OCI-LY7 (cell line): ENCODE results near the gene CUL4A. TPM values are rescaled to one million over a fixed set of nuclear protein-coding genes. Genes with fewer than 3 reads are reported as not detected.

Source experiments
- BruUV-seq: library from RNA; stranded (reverse); fragments of 400-500 nt; replicated peaks from 2 replicates; lab custom pipeline; 2021; lab: Mats Ljungman, UMichigan
- CTCF ChIA-PET: fragments of 300-600 bp; sonication (Branson Sonifier 250); formaldehyde crosslinking; loops from one replicate; lab custom pipeline; 2022; ENCODE audit warnings: antibody characterized with exemption; ENCODE audit not compliant: unreplicated experiment; lab: Charles Lee
- POLR2A ChIA-PET: fragments of 300-600 bp; sonication (Branson Sonifier 250); formaldehyde crosslinking; loops from one replicate; lab custom pipeline; 2022; ENCODE audit warnings: antibody characterized with exemption; lab: Charles Lee
- DNase-seq: peaks from one replicate; pipeline ENCODE4 v3.0.0-alpha.2; 2015; ENCODE audit warnings: low spot score
- H2AFZ ChIP-seq: fragments of 200-600 bp; sonication (generic), shearing (Covaris generic); 2 replicates; pipeline ENCODE4 v1.6.1; 2014; ENCODE audit warnings: mild to moderate bottlenecking, antibody characterized with exemption, low read length, moderate library complexity
- H3K27ac ChIP-seq: fragments of 200-600 bp; sonication (generic); 2 replicates; pipeline ENCODE4 v1.5.1; 2014; ENCODE audit warnings: mixed run types, low read depth, mild to moderate bottlenecking, moderate library complexity, low read length, inconsistent platforms; ENCODE audit not compliant: poor library complexity, severe bottlenecking
- H3K36me3 ChIP-seq: fragments of 200-600 bp; sonication (generic); 2 replicates; pipeline ENCODE4 v1.6.1; 2014; ENCODE audit warnings: mild to moderate bottlenecking, antibody characterized with exemption, low read length, moderate library complexity, mixed read lengths; ENCODE audit not compliant: insufficient read depth
- H3K4me1 ChIP-seq: fragments of 200-600 bp; sonication (generic); 2 replicates; pipeline ENCODE4 v1.5.1; 2014; ENCODE audit warnings: mild to moderate bottlenecking, low read length; ENCODE audit not compliant: insufficient read depth, poor library complexity, severe bottlenecking
- H3K4me2 ChIP-seq: fragments of 200-600 bp; sonication (generic); 2 replicates; pipeline ENCODE4 v1.6.1; 2014; ENCODE audit warnings: mild to moderate bottlenecking, low read length
- H3K4me3 ChIP-seq: fragments of 200-600 bp; sonication (generic); 2 replicates; pipeline ENCODE4 v1.5.1; 2014; ENCODE audit warnings: mild to moderate bottlenecking, low read depth, low read length; ENCODE audit not compliant: poor library complexity, severe bottlenecking
- H3K79me2 ChIP-seq: fragments of 200-600 bp; sonication (generic); 2 replicates; pipeline ENCODE4 v1.6.1; 2016; ENCODE audit warnings: low read depth, mild to moderate bottlenecking, low read length, moderate library complexity, mixed read lengths; ENCODE audit not compliant: insufficient read depth
- H3K9me2 ChIP-seq: fragments of 200-600 bp; sonication (generic); 2 replicates; pipeline ENCODE4 v1.6.1; 2016; ENCODE audit warnings: mild to moderate bottlenecking, low read length, mixed read lengths; ENCODE audit not compliant: insufficient read depth
- H3K9me3 ChIP-seq: fragments of 200-600 bp; sonication (generic); 2 replicates; pipeline ENCODE4 v1.6.1; 2014; ENCODE audit warnings: mild to moderate bottlenecking, mixed run types, low read length, mixed read lengths
- H4K20me1 ChIP-seq: fragments of 200-600 bp; sonication (generic); 2 replicates; pipeline ENCODE4 v1.6.1; 2014; ENCODE audit warnings: mild to moderate bottlenecking, antibody characterized with exemption, low read length, moderate library complexity, mixed read lengths; ENCODE audit not compliant: insufficient read depth
- EZH2phosphoT487 ChIP-seq: fragments of 200-600 bp; sonication (generic); IDR thresholded peaks from 2 replicates; pipeline ENCODE4 v1.6.1; 2018; ENCODE audit warnings: low read depth, borderline replicate concordance, mild to moderate bottlenecking, mixed run types, antibody characterized with exemption, low read length, moderate library complexity, mixed read lengths
- intact Hi-C: fragments of 100-400 bp; cut with micrococcal nuclease; formaldehyde crosslinking; loops from one replicate; pipeline ENCODE4 v1.10.0; 2022; ENCODE audit not compliant: unreplicated experiment
- total RNA-seq, 2 experiments: library from RNA; depleted of rRNA in 1 of 2; stranded (reverse); fragments of >200 nt in 1 of 2; shearing (Covaris generic) in 1 of 2; gene quantifications; 2 replicates each; pipeline ENCODE4 v1.2.3, GENCODE V29; 2014 to 2022
- TF ChIP-seq, protein P1 (sequence below): fragments of 200-600 bp; sonication (generic); conservative IDR thresholded peaks from 2 replicates; pipeline ENCODE4 v1.5.1; 2014; ENCODE audit warnings: mild to moderate bottlenecking, antibody characterized with exemption, low read length, moderate library complexity, mixed read lengths

The CUL4A gene
- total RNA-seq, 2 experiments from 2014 or later, result 46.6 to 49.8 TPM

DNA sequence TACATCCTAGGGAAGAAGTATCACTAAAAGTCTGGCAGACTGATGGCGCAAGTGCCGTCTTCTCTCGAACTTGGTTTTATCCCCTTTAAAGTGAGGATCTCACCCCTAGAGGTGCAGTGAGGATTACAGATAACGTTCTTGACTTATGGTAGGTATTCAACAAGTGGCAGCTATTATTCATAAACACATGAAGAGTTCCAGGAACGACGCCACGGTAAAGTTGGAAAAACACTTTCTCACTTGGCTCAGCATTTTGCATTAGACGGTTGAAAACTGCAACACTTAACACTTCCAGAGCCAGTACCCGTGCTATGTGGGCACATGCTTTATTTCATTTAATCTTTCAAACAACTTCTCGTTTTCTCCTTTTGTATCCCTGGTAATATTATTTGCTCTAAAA is 42.3 kb upstream of the CUL4A start:
- CTCF ChIA-PET, result no interaction called here

DNA sequence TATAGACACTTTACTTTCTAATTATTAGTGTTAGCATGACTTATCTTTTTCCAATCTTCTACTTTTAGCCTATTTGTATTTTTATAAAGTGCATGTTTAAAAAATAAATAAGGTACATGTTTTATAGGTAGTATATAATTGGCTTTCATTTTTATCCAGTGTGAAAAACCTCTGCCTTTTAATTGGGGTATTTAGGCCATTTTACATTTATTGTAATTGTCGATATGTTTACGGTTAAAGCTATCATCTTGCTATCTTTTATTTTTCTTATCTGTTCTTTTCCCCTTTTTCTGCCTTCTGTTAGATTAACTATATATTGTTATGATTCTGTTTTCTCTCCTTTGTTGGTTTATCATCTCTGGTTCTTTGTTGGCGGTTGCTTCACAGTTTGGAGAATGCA is 41.8 kb upstream of the CUL4A start:
- no peak for DNase-seq
- no peak overlapping the region for H2AFZ ChIP-seq
- TF ChIP-seq, protein P1, sequence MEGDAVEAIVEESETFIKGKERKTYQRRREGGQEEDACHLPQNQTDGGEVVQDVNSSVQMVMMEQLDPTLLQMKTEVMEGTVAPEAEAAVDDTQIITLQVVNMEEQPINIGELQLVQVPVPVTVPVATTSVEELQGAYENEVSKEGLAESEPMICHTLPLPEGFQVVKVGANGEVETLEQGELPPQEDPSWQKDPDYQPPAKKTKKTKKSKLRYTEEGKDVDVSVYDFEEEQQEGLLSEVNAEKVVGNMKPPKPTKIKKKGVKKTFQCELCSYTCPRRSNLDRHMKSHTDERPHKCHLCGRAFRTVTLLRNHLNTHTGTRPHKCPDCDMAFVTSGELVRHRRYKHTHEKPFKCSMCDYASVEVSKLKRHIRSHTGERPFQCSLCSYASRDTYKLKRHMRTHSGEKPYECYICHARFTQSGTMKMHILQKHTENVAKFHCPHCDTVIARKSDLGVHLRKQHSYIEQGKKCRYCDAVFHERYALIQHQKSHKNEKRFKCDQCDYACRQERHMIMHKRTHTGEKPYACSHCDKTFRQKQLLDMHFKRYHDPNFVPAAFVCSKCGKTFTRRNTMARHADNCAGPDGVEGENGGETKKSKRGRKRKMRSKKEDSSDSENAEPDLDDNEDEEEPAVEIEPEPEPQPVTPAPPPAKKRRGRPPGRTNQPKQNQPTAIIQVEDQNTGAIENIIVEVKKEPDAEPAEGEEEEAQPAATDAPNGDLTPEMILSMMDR, result no peak
- TF ChIP-seq EZH2phosphoT487, result no peak
- ChIA-PET POLR2A (interaction anchor here (0.9 kb wide), 1 partner anchor 192 kb away, joined by 3 read pairs; no protein-coding TSS in a partner anchor), CTCF (no interaction called here)
- no peaks in the 10 kb centered on the region for H3K36me3 ChIP-seq
- no peak overlapping the region for H3K4me2 ChIP-seq
- H3K9me2 ChIP-seq, result no peaks in the 10 kb centered on the region
- no peaks in the 10 kb centered on the region for H4K20me1 ChIP-seq
- no peak overlapping the region for H3K4me3 ChIP-seq
- H3K79me2 ChIP-seq, result no peaks in the 10 kb centered on the region
- no peaks in the 10 kb centered on the region for H3K9me3 ChIP-seq
- H3K27ac ChIP-seq, result no peak overlapping the region
- no peaks in the 10 kb centered on the region for H3K4me1 ChIP-seq
- no TSS peak for BruUV-seq
- intact Hi-C loops, result no loop called here

More for the DNA sequence above, 42.3 kb upstream of the CUL4A start:
- Histone ChIP-seq H3K79me2 (no peaks in the 10 kb centered on the region), H3K4me2 (no peak overlapping the region), H4K20me1 (no peaks in the 10 kb centered on the region), H3K4me1 (no peaks in the 10 kb centered on the region), H3K9me2 (no peaks in the 10 kb centered on the region), H3K27ac (no peak overlapping the region), H3K36me3 (no peaks in the 10 kb centered on the region), H3K4me3 (no peak overlapping the region), H3K9me3 (no peaks in the 10 kb centered on the region), H2AFZ (no peak overlapping the region)
- DNase-seq, result no peak
- no TSS peak for BruUV-seq
- TF ChIP-seq, protein P1, result no peak
- TF ChIP-seq EZH2phosphoT487, result no peak
- intact Hi-C loops, result no loop called here
- POLR2A ChIA-PET, result interaction anchor here (0.9 kb wide), 1 partner anchor 192 kb away, joined by 3 read pairs; no protein-coding TSS in a partner anchor

DNA sequence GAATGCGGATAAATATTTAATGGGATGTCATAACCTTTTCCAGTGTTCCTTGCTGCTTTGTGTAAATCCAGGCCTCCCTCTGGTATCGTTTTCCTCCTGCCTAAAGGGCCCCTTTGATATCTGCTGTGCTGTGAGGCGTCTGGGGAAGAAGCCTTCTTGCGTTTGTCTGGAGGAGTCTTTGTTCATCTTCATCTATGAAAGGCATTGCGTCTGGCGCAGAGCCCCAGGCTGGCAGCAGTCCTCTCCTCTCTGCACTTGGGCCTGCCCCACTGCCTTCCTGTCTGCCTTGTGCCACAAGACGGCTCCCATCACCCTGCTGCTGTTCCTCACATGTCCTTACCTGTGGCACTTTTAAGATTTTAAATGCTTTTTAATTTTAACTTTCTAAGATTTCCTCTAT is 41.2 kb upstream of the CUL4A start:
- Histone ChIP-seq H3K79me2 (no peaks in the 10 kb centered on the region), H3K9me3 (no peaks in the 10 kb centered on the region), H3K36me3 (no peaks in the 10 kb centered on the region), H3K4me2 (no peak overlapping the region), H3K27ac (no peak overlapping the region), H3K4me3 (no peak overlapping the region), H4K20me1 (no peaks in the 10 kb centered on the region), H3K9me2 (no peaks in the 10 kb centered on the region), H2AFZ (no peak overlapping the region), H3K4me1 (no peaks in the 10 kb centered on the region)
- TF ChIP-seq, protein P1, result no peak
- TF ChIP-seq EZH2phosphoT487, result no peak
- ChIA-PET CTCF (no interaction called here), POLR2A (no interaction called here)
- intact Hi-C loops, result no loop called here
- no TSS peak for BruUV-seq
- DNase-seq, result no peak
